Liver (tissue), 9 donors: Measurements from ENCODE around the gene APLN. TPM values are rescaled to one million over a fixed set of nuclear protein-coding genes. Genes with fewer than 3 reads are reported as not detected.

Source experiments
- DNase-seq: peaks from one replicate; pipeline ENCODE4 v3.0.0-alpha.2; 2017; ENCODE audit warnings: low spot score
- H3K27ac ChIP-seq, 2 donors: one replicate each; pipeline ENCODE4 v1.7.0; 2013; ENCODE audit warnings: inconsistent platforms in 2 of 2, low read length in 2 of 2, control low read depth in 1 of 2, low read depth in 1 of 2, mild to moderate bottlenecking in 1 of 2
- H3K27me3 ChIP-seq, 4 donors: one replicate each; pipeline versions ENCODE4 v1.6.1 to v1.7.0; 2013; ENCODE audit warnings: low read length in 3 of 4, inconsistent platforms in 1 of 4, mild to moderate bottlenecking in 1 of 4, moderate library complexity in 1 of 4; ENCODE audit not compliant: control insufficient read depth in 4 of 4, insufficient read depth in 4 of 4
- H3K36me3 ChIP-seq, 4 donors: one replicate each; pipeline versions ENCODE4 v1.6.1 to v1.7.0; 2013; ENCODE audit warnings: low read length in 3 of 4, mild to moderate bottlenecking in 3 of 4, low read depth in 1 of 4, moderate library complexity in 1 of 4; ENCODE audit not compliant: control insufficient read depth in 4 of 4, insufficient read depth in 3 of 4
- H3K4me1 ChIP-seq, 4 donors: one replicate each; pipeline versions ENCODE4 v1.6.1 to v1.7.0; 2013; ENCODE audit warnings: low read length in 3 of 4, mild to moderate bottlenecking in 3 of 4, moderate library complexity in 1 of 4; ENCODE audit not compliant: control insufficient read depth in 4 of 4, insufficient read depth in 4 of 4
- H3K4me3 ChIP-seq, 3 donors: one replicate each; pipeline versions ENCODE4 v1.6.1 to v1.7.0; 2013; ENCODE audit warnings: low read length in 3 of 3, control low read depth in 1 of 3, low read depth in 1 of 3, mild to moderate bottlenecking in 1 of 3
- H3K9ac ChIP-seq, 2 donors: one replicate each; pipeline ENCODE4 v1.7.0; 2013; ENCODE audit warnings: low read length in 2 of 2, mild to moderate bottlenecking in 2 of 2, moderate library complexity in 2 of 2, control low read depth in 1 of 2, low read depth in 1 of 2
- H3K9me3 ChIP-seq, 4 donors: one replicate each; pipeline versions ENCODE4 v1.6.1 to v1.7.0; 2013; ENCODE audit warnings: low read length in 3 of 4; ENCODE audit not compliant: control insufficient read depth in 4 of 4
- ATF3 ChIP-seq: IDR thresholded peaks from 2 replicates; pipeline ENCODE4 v1.6.1; 2016; ENCODE audit warnings: antibody characterized with exemption
- CTCF ChIP-seq: fragments of 150-350 bp; IDR thresholded peaks from 2 replicates; pipeline ENCODE4 v1.5.1; 2017; ENCODE audit warnings: improper control_type of control experiment, low read depth, low read length; ENCODE audit not compliant: missing input control
- EGR1 ChIP-seq, 2 donors: IDR thresholded peaks; 2 replicates each; pipeline ENCODE4 v1.6.1; 2016 to 2018; ENCODE audit warnings: antibody characterized with exemption in 2 of 2, low read depth in 2 of 2
- FOXA1 ChIP-seq: IDR thresholded peaks from 2 replicates; pipeline ENCODE4 v1.6.1; 2016; ENCODE audit warnings: antibody characterized with exemption
- FOXA2 ChIP-seq: IDR thresholded peaks from 2 replicates; pipeline ENCODE4 v1.6.1; 2016; ENCODE audit warnings: antibody characterized with exemption
- GABPA ChIP-seq, 2 donors: IDR thresholded peaks in 1 of 2; conservative IDR thresholded peaks in 1 of 2; 2 replicates each; pipeline ENCODE4 v1.6.1; 2016; ENCODE audit warnings: antibody characterized with exemption in 2 of 2, mild to moderate bottlenecking in 1 of 2, moderate library complexity in 1 of 2
- HNF4A ChIP-seq, 2 donors: conservative IDR thresholded peaks; 2 replicates each; pipeline ENCODE4 v1.6.1; 2016; ENCODE audit warnings: antibody characterized with exemption in 2 of 2, mild to moderate bottlenecking in 2 of 2
- HNF4G ChIP-seq: IDR thresholded peaks from 2 replicates; pipeline ENCODE4 v1.6.1; 2016; ENCODE audit warnings: antibody characterized with exemption
- MAX ChIP-seq: IDR thresholded peaks from 2 replicates; pipeline ENCODE4 v1.6.1; 2016; ENCODE audit warnings: antibody characterized with exemption
- NR2F2 ChIP-seq: IDR thresholded peaks from 2 replicates; pipeline ENCODE4 v1.6.1; 2016; ENCODE audit warnings: antibody characterized with exemption
- RAD21 ChIP-seq, 2 donors: IDR thresholded peaks; 2 replicates each; pipeline ENCODE4 v1.6.1; 2016; ENCODE audit warnings: antibody characterized with exemption in 2 of 2, mild to moderate bottlenecking in 2 of 2
- REST ChIP-seq: IDR thresholded peaks from 2 replicates; pipeline ENCODE4 v1.6.1; 2016; ENCODE audit warnings: antibody characterized with exemption, mild to moderate bottlenecking
- RXRA ChIP-seq, 2 donors: IDR thresholded peaks; 2 replicates each; pipeline ENCODE4 v1.6.1; 2017 to 2018; ENCODE audit warnings: antibody characterized with exemption in 2 of 2, mild to moderate bottlenecking in 1 of 2
- SP1 ChIP-seq: IDR thresholded peaks from 2 replicates; pipeline ENCODE4 v1.6.1; 2018; ENCODE audit warnings: antibody characterized with exemption, mild to moderate bottlenecking
- YY1 ChIP-seq: IDR thresholded peaks from 2 replicates; pipeline ENCODE4 v1.6.1; 2016; ENCODE audit warnings: antibody characterized with exemption, mild to moderate bottlenecking
- ZBTB33 ChIP-seq: IDR thresholded peaks from 2 replicates; pipeline ENCODE4 v1.6.1; 2016; ENCODE audit warnings: antibody characterized with exemption
- WGBS: extraction: QIAGEN DNeasy Blood & Tissue Kit; methylation state at CpG from one replicate; pipeline ENCODE4 v1.1.7; 2013; 5-methylcytosine and 5-hydroxymethylcytosine counted together
- polyA plus RNA-seq, 2 donors: library from polyadenylated mRNA; stranded (reverse) in 1 of 2; unstranded in 1 of 2; fragments of 200-250 nt in 1 of 2; fragments of >200 nt in 1 of 2; fragmentation: Nextera tagmentation in 1 of 2; extraction: Ambion mirVana in 1 of 2; gene quantifications; one replicate each; pipeline versions ENCODE4 v1.2.1 to v1.2.3, GENCODE V29; 2013 to 2015
- total RNA-seq, 2 donors: library from RNA; depleted of rRNA; stranded (reverse); fragments of >200 nt; gene quantifications; one replicate each; pipeline ENCODE4 v1.2.3, GENCODE V29; 2014
- donor health status: healthy.
- donor health status: healthy.
- donor health status: healthy.
- donor health status: healthy.
- donor health status: healthy.

APLN gene
- total and polyA plus RNA-seq, 4 donors, result 0.19 to 0.33 TPM; not detected in 2

- TF ChIP-seq CTCF (no peak), NR2F2 (no peak), RAD21 (IDR thresholded peaks at IDR 0.05) (peak; percentile 41 to 50), RXRA (IDR thresholded peaks at IDR 0.05) (no peak), ATF3 (no peak), FOXA2 (no peak)
- Histone ChIP-seq H3K9me3 (no peaks in the 10 kb centered on the region), H3K27ac (no peak overlapping the region), H3K9ac (no peak overlapping the region), H3K4me3 (no peak overlapping the region), H3K4me1 (peaks cover 6 to 34% (median 22%) of the 10 kb centered on the region in 4 donors), H3K27me3 (peaks cover 0 to 6% (median 0%) of the 10 kb centered on the region in 4 donors), H3K36me3 (no peaks in the 10 kb centered on the region)
- 44% methylated on average over 11 of the region's 11 CpGs for WGBS
- no peak for DNase-seq
Observed at GRCh38 chrX:129655547-129656249, 942 bp upstream of the APLN start.

- Histone ChIP-seq H3K9ac (no peak overlapping the region), H3K9me3 (no peaks in the 10 kb centered on the region), H3K27me3 (peaks cover 0 to 6% (median 0%) of the 10 kb centered on the region in 4 donors), H3K27ac (no peak overlapping the region), H3K36me3 (no peaks in the 10 kb centered on the region), H3K4me1 (peaks cover 6 to 34% (median 22%) of the 10 kb centered on the region in 4 donors), H3K4me3 (peak overlapping the region in 2 of 3 donors; percentile 17 to 53)
- TF ChIP-seq HNF4G (no peak), ZBTB33 (no peak), REST (no peak), ATF3 (no peak), HNF4A (conservative IDR thresholded peaks at IDR 0.05) (no peak), CTCF (no peak), MAX (no peak), NR2F2 (no peak), FOXA2 (no peak), FOXA1 (no peak), RXRA (IDR thresholded peaks at IDR 0.05) (no peak), YY1 (no peak), RAD21 (IDR thresholded peaks at IDR 0.05) (no peak), SP1 (no peak), EGR1 (IDR thresholded peaks at IDR 0.05; ENCODE audit: low read depth in 2 of 2) (no peak), GABPA (IDR thresholded peaks at IDR 0.05 in 1 of 2, conservative IDR thresholded peaks at IDR 0.05 in 1 of 2) (no peak)
- WGBS, result 3% methylated on average over 57 of the region's 57 CpGs
- DNase-seq, result no peak
Observed at GRCh38 chrX:129653971-129654651, 645 bp downstream of the APLN start.
